Adrenal gland (tissue), 5 donors: Measurements from ENCODE around the gene TTC33.

ENCODE experiments used
- CTCF ChIP-seq, 6 experiments: fragments of 450-650 bp in 4 of 6; fragments of 200-600 bp in 2 of 6; sonication (generic) in 1 of 6; IDR thresholded peaks; 1 replicate in 5 of 6; 2 replicates in 1 of 6; pipeline versions ENCODE4 v1.5.1 to v1.8.0; 2016 to 2021; ENCODE audit warnings: antibody characterized with exemption in 6 of 6, mild to moderate bottlenecking in 2 of 6, moderate library complexity in 1 of 6
- POLR2A ChIP-seq, 2 donors: fragments of 450-650 bp; IDR thresholded peaks; one replicate each; pipeline ENCODE4 v1.6.1; 2017; ENCODE audit warnings: antibody characterized with exemption in 2 of 2, mild to moderate bottlenecking in 2 of 2, moderate library complexity in 1 of 2
- donor health status: DM: no; HTN: no; CAD: no.

- no peak for TF ChIP-seq CTCF (IDR thresholded peaks at IDR 0.05)
- no peak for TF ChIP-seq POLR2A (IDR thresholded peaks at IDR 0.05)
Observed at GRCh38 chr5:40549616-40550015, 206.1 kb downstream of the TTC33 start.
